Measurements from ENCODE around the gene NGRN. TPM values are rescaled to one million over a fixed set of nuclear protein-coding genes. Genes with fewer than 3 reads are reported as not detected.

Gene NGRN
- total RNA-seq, 1 donor from 2014 or later, result 132 TPM

DNA sequence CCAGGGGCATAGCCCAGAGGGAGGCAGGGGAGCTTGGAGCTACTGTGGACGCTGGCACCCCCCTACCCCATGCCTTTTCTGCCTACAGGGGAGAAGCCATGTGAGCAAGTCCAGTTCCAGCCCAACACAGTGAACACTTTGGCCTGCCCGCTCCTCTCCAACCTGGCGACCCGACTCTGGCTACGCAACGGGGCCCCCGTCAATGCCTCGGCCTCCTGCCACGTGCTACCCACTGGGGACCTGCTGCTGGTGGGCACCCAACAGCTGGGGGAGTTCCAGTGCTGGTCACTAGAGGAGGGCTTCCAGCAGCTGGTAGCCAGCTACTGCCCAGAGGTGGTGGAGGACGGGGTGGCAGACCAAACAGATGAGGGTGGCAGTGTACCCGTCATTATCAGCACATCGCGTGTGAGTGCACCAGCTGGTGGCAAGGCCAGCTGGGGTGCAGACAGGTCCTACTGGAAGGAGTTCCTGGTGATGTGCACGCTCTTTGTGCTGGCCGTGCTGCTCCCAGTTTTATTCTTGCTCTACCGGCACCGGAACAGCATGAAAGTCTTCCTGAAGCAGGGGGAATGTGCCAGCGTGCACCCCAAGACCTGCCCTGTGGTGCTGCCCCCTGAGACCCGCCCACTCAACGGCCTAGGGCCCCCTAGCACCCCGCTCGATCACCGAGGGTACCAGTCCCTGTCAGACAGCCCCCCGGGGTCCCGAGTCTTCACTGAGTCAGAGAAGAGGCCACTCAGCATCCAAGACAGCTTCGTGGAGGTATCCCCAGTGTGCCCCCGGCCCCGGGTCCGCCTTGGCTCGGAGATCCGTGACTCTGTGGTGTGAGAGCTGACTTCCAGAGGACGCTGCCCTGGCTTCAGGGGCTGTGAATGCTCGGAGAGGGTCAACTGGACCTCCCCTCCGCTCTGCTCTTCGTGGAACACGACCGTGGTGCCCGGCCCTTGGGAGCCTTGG, 37.4 kb upstream of the NGRN start:
- no peak for DNase-seq (ENCODE audit: low read depth, low spot score)
- TF ChIP-seq, protein P1, sequence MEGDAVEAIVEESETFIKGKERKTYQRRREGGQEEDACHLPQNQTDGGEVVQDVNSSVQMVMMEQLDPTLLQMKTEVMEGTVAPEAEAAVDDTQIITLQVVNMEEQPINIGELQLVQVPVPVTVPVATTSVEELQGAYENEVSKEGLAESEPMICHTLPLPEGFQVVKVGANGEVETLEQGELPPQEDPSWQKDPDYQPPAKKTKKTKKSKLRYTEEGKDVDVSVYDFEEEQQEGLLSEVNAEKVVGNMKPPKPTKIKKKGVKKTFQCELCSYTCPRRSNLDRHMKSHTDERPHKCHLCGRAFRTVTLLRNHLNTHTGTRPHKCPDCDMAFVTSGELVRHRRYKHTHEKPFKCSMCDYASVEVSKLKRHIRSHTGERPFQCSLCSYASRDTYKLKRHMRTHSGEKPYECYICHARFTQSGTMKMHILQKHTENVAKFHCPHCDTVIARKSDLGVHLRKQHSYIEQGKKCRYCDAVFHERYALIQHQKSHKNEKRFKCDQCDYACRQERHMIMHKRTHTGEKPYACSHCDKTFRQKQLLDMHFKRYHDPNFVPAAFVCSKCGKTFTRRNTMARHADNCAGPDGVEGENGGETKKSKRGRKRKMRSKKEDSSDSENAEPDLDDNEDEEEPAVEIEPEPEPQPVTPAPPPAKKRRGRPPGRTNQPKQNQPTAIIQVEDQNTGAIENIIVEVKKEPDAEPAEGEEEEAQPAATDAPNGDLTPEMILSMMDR (conservative IDR thresholded peaks at IDR 0.05), result no peak
- peaks cover 4% of the 10 kb centered on the region for H3K4me1 Mint-ChIP-seq
- H3K27me3 Mint-ChIP-seq (ENCODE audit: low read depth), result no peaks in the 10 kb centered on the region
- no peak overlapping the region for H3K4me3 Mint-ChIP-seq
- no peaks in the 10 kb centered on the region for H3K9me3 Mint-ChIP-seq
- no peak overlapping the region for H3K27ac Mint-ChIP-seq (ENCODE audit: unreplicated experiment)
- H3K36me3 Mint-ChIP-seq (ENCODE audit: low read depth), result peaks cover 5% of the 10 kb centered on the region

- TF ChIP-seq, protein P1 (conservative IDR thresholded peaks at IDR 0.05), result no peak
- Mint-ChIP-seq H3K27me3 (ENCODE audit: low read depth) (no peaks in the 10 kb centered on the region), H3K4me3 (no peak overlapping the region), H3K36me3 (ENCODE audit: low read depth) (peaks cover 5% of the 10 kb centered on the region), H3K9me3 (no peaks in the 10 kb centered on the region), H3K4me1 (peaks cover 5% of the 10 kb centered on the region), H3K27ac (ENCODE audit: unreplicated experiment) (no peak overlapping the region)
- no peak for DNase-seq (ENCODE audit: low read depth, low spot score)
Observed at GRCh38 chr15:90228960-90229359, 36.5 kb upstream of the NGRN start.

- peaks cover 14% of the 10 kb centered on the region for H3K4me1 Mint-ChIP-seq
- no peaks in the 10 kb centered on the region for H3K27me3 Mint-ChIP-seq (ENCODE audit: low read depth)
- peak overlapping the region; percentile 31 for H3K4me3 Mint-ChIP-seq
- peaks cover 5% of the 10 kb centered on the region for H3K36me3 Mint-ChIP-seq (ENCODE audit: low read depth)
- H3K27ac Mint-ChIP-seq (ENCODE audit: unreplicated experiment), result no peak overlapping the region
- no peak for DNase-seq (ENCODE audit: low read depth, low spot score)
- H3K9me3 Mint-ChIP-seq, result no peaks in the 10 kb centered on the region
- TF ChIP-seq, protein P1 (conservative IDR thresholded peaks at IDR 0.05), result no peak
Observed at GRCh38 chr15:90230071-90230494, 35.4 kb upstream of the NGRN start.

GRCh38 chr15:90230610-90231009, 34.9 kb upstream of the NGRN start:
- DNase-seq (ENCODE audit: low read depth, low spot score), result no peak
- Mint-ChIP-seq H3K36me3 (ENCODE audit: low read depth) (peaks cover 5% of the 10 kb centered on the region), H3K27ac (ENCODE audit: unreplicated experiment) (no peak overlapping the region), H3K4me1 (peaks cover 15% of the 10 kb centered on the region), H3K4me3 (peak overlapping the region; percentile 31), H3K9me3 (no peaks in the 10 kb centered on the region), H3K27me3 (ENCODE audit: low read depth) (no peaks in the 10 kb centered on the region)
- TF ChIP-seq, protein P1 (conservative IDR thresholded peaks at IDR 0.05), result no peak

GRCh38 chr15:90231028-90232017, 34.1 kb upstream of the NGRN start:
- Mint-ChIP-seq H3K9me3 (no peaks in the 10 kb centered on the region), H3K4me1 (peaks cover 15% of the 10 kb centered on the region), H3K4me3 (peak overlapping the region; percentile 83)

More at GRCh38 chr15:90231028-90232017, 34.1 kb upstream of the NGRN start:
- peaks cover 5% of the 10 kb centered on the region for H3K36me3 Mint-ChIP-seq (ENCODE audit: low read depth)
- TF ChIP-seq, protein P1 (conservative IDR thresholded peaks at IDR 0.05), result no peak
- H3K27ac Mint-ChIP-seq (ENCODE audit: unreplicated experiment), result no peak overlapping the region
- no peaks in the 10 kb centered on the region for H3K27me3 Mint-ChIP-seq (ENCODE audit: low read depth)
- no peak for DNase-seq (ENCODE audit: low read depth, low spot score)
